NCI-H1930 (cell line): ENCODE data around the gene FOXN1.

Experiments
- DNase-seq, 2 experiments: peaks; one replicate each; lab custom pipeline; 2025; lab: John Stamatoyannopoulos, UW

Gene FOXN1

GRCh38 chr17:28478712-28479615 lies 27.2 kb upstream of the FOXN1 start:
- no peak for DNase-seq

- DNase-seq: no peak
Observed at GRCh38 chr17:28480278-28480677, 25.9 kb upstream of the FOXN1 start.

- DNase-seq: no peak
Observed at GRCh38 chr17:28480799-28481571, 25.2 kb upstream of the FOXN1 start.

- DNase-seq: no peak
Observed at GRCh38 chr17:28482551-28483199, 23.5 kb upstream of the FOXN1 start.

GRCh38 chr17:28484296-28484695 lies 21.9 kb upstream of the FOXN1 start:
- no peak for DNase-seq

GRCh38 chr17:28485049-28485448 lies 21.1 kb upstream of the FOXN1 start:
- DNase-seq: no peak

GRCh38 chr17:28487881-28488532 lies 18.1 kb upstream of the FOXN1 start:
- no peak for DNase-seq

- no peak for DNase-seq
Observed at GRCh38 chr17:28488533-28489276, 17.4 kb upstream of the FOXN1 start.

- DNase-seq: no peak
Observed at GRCh38 chr17:28491286-28491685, 14.9 kb upstream of the FOXN1 start.

- no peak for DNase-seq
Observed at GRCh38 chr17:28491860-28492259, 14.3 kb upstream of the FOXN1 start.

GRCh38 chr17:28492352-28493310 lies 13.5 kb upstream of the FOXN1 start:
- DNase-seq: no peak

GRCh38 chr17:28493460-28493859 lies 12.7 kb upstream of the FOXN1 start:
- DNase-seq: no peak

- DNase-seq: peak; percentile 12 to 56
Observed at GRCh38 chr17:28494445-28495188, 11.5 kb upstream of the FOXN1 start.

GRCh38 chr17:28495635-28496034 lies 10.5 kb upstream of the FOXN1 start:
- DNase-seq: no peak

- DNase-seq: no peak
Observed at GRCh38 chr17:28497931-28498330, 8.2 kb upstream of the FOXN1 start.

- no peak for DNase-seq
Observed at GRCh38 chr17:28498652-28499363, 7.3 kb upstream of the FOXN1 start.

- no peak for DNase-seq
Observed at GRCh38 chr17:28499364-28499664, 6.8 kb upstream of the FOXN1 start.

GRCh38 chr17:28499684-28500357 lies 6.3 kb upstream of the FOXN1 start:
- DNase-seq: no peak
